ENCODE results near the gene REXO4.

DNA sequence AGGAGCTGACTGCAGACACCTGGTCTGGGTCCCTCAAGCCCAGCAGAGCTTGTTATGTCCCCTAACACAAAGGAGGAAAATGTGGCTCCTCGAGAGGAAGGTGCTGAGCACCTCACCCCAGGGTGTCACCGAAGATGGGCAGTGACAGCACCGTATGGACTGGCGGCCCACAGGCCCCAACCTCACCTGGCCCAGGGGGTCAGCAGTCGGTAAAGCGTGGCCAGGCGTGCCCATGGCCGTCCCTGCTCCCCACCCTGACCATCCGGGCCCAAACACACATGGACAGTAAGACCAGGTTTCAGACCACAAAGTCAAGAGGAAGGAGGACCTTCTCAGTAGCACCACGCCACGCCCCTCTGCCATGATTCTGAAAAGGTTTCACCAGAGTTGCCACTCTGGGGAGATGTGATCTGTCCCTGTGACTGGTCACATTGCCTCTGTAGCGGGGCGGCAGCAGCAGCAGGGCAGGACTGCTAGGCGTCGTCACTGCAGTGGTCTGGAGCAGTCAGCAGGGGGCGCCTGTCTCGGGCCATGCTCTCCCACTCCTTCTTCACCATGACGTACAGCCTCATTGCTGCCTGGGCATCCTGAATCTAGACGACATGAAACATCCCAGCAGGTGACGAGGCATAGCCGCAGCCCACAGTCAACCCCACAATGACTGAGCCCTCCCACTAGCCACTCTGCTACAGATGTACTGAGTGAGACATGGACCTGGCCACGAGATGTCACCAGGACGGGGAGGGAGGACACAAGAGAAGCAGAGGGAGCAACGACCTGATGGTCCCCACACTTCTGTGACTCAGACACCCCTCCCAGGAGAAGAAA, 11.1 kb downstream of the REXO4 start:
- TF ChIP-seq CTCF (conservative IDR thresholded peaks at IDR 0.05 in 1 of 2, IDR thresholded peaks at IDR 0.05 in 1 of 2; ENCODE audit: low read depth in 1 of 2, low read length in 2 of 2), result peak; percentile 75 to 94
- TF ChIP-seq EZH2 (IDR thresholded peaks at IDR 0.05; ENCODE audit: low read length, missing control alignments), result no peak
